GM19397 (cell line): ENCODE results near the gene DNAI2.
"Not testable (repeated sequence)": the region's sequence is repeated elsewhere in the genome, so short reads cannot be mapped to it uniquely, and the experiment has no call there.

Experiments
- ATAC-seq: cut with Tn5 transposase; IDR thresholded peaks from one replicate; pipeline ENCODE4 v1.9.1; 2021; ENCODE audit warnings: mild to moderate bottlenecking, moderate library complexity; ENCODE audit not compliant: unreplicated experiment

The DNAI2 gene

GRCh38 chr17:74244128-74244527, 29.9 kb upstream of the DNAI2 start:
- ATAC-seq = no peak

- ATAC-seq = no peak
These were observed 29.5 kb upstream of the DNAI2 start for GRCh38 chr17:74244548-74244947.

DNA sequence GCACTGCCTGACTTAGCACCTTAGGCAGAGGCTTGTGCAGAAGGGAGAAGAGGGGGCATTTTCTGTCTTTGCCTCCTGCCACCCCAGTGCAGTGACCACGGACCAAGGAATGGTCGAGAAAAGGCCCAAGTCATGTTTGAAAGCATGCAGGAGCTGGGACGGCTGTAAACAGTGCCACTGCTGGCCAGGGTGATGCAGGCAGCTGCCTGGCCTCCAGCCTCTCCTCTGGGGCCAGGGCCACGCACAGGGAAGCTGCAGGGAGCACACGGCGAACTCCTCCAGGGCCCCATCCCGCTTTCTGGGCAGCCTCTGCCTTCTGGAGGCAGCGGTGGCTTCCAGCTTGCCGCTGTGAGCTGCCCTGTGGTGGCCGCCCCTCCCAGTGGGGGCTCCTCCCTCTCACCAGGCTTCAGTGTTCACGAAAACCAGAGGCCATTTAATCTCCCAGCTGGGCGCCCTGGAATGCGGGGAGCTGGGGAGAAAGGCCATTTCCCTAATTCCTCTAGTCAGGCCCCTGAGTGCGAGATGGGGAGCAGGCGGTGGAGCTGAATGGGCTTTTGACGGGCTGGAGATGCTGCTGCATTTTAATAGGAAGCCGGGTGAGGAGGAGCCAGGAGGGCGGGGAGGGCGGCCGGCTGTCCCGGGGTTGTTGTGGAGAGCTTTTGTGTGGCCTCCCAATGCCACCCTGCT, 28.7 kb upstream of the DNAI2 start:
- ATAC-seq = no peak

DNA sequence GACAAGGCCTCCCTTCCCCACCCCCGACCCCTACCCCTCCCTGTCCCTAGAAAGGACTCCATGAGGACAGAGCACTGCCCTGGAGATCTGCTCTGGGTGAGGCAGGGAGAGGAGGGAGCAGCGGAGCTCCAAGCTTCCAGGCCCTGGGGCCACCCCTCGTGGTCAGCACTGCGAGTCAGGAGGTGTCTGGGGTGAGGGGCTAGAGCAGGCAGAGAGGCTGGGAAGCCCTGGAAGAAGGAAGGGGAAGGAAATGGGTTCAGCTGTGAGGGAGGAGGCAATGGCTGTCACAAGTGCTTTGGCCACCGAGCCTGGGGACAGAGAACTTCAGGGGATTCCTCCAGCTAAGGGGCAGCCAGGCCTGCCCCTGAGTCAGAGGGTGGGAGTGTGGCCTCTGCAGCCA, 28.2 kb upstream of the DNAI2 start:
- ATAC-seq = no peak

- ATAC-seq = no peak
These were observed 24.3 kb upstream of the DNAI2 start for GRCh38 chr17:74249590-74250270.

- ATAC-seq = no peak
These were observed 23.6 kb upstream of the DNAI2 start for GRCh38 chr17:74250324-74250995.

DNA sequence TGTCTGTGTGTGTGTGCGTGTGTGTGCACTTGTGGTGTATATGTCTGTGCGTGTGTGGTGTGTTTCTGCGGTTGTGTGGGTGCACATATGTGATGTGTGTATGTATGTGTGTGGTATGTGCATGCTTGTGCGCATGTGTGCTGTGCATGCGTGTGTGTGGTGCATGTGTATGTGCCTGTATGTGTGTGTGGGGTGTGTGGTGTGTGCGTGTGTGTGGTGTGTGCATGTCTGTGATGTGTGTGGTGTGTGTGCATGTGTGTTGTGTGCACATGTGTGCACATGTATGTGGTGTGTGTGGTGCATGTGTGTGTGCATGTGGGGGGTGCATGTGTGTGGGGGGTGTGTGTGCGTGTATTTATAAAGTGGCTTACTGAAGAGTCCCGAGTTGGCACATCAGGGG, 23.0 kb upstream of the DNAI2 start:
- ATAC-seq = no peak

DNA sequence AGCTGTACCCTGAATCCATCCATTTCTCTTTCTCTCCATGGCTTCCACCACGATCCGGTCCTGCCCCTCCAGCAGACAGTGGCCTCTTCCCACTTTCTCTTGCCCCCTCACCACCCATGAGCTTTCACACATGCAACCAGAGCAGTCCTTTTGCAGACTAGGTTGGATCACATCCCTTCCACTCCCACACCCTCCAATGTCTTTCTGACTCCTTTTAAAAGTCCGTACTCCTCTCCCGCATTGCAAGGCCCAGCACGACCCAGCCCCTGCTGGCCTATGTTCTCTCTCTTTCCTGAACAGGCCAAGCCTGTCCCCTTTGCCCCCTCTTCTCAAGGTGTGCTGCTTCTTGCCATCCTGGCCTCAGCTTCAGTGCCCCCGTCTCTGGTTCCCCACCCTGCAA, 22.5 kb upstream of the DNAI2 start:
- no peak for ATAC-seq

- no peak for ATAC-seq
These were observed 21.8 kb upstream of the DNAI2 start for GRCh38 chr17:74252211-74252610.

DNA sequence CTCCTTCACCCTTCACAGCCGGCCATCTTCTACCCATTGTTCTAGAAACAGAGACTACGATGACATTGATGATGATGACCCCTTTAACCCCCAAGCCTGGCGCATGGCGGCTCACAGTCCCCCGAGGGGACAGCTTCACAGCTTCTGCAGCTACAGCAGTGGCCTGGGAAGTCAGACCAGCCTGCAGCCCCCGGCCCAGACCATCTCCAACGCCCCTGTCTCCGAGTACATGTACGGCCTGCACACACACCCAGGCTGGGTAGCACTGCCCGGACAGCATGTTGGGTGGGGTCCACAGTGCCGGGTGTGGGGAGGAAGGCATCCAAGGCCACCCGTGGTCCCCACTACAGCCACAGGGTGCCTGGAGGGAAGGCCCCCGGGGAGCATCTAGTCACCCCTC, 21.0 kb upstream of the DNAI2 start:
- no peak for ATAC-seq

DNA sequence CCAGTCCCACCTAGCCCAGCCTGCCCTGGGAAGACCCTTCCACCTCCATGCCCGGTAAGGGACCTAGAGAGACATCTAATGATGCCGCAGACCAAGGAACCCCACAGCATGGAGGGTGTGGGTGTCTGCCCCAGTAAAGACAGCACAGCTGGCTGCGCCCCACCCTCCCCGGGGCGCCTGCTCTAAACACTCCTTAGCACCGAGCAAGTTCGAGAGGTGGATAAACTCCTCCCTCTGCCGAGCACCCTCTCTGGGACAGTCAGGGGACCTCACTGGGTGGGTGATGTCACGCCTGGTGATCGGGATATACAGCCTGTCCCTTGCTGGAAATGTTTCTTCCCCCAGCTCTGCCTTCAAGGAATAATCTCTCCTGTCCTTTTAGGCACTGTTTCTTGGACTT, 16.7 kb upstream of the DNAI2 start:
- ATAC-seq = no peak

DNA sequence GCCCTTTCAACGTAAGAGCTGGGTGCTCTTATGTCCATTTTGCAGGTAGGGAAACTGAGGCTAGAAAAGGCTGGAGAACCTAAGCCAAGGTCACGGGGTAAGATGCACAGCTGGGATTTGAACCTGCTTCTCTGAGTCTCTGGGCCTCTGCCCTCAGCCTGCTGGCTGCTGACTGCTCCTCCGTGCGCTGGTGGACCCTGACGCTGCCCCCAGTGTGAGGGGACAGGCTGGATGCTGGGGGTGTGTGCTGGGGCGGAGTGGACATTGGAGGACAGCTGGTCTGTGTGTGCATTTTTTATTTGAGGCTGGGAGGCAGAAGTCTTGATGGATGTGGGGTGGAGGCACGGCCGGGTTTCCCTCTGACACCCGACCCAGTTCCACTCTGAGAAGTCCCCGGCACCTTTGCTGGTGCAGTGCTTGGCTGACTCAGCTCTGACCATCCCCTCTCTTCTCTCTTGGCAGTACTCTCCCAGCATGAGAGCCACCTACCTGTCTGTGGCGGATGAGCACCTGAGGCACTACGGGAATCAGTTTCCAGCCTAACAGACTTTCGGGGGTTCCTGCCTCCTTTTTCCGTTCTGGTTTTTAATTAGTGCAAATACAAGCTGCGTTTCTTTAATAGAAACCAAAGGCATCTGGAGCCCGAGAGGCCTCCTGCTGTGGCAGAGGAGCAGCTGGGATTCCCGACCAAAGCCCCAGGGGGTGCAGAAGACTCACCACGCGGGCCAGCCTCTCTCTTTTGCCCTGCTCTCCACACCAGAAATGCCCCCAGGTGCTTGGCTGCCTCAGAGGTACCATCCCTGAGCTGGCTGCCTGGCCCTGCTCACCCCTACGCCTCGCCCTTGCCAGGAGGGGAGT, 14.1 kb upstream of the DNAI2 start:
- no peak for ATAC-seq

DNA sequence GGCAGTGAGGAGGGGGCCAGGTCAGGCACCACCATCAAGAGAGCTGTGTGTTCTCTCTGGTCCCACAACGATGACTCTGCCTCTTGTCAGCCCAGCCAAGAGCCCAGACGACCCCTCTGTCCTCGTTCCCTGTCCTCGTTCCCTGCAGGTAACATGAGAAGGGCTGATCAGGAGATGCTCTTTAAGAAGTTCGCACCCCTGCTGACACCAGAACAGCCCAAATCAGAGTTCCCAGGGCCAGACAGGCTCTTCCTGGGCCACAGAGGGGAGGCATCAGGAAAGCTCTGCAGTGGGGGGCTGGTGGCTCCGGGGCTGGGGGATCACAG, 13.5 kb upstream of the DNAI2 start:
- no peak for ATAC-seq

- ATAC-seq = no peak
These were observed 11.4 kb upstream of the DNAI2 start for GRCh38 chr17:74262601-74263000.

DNA sequence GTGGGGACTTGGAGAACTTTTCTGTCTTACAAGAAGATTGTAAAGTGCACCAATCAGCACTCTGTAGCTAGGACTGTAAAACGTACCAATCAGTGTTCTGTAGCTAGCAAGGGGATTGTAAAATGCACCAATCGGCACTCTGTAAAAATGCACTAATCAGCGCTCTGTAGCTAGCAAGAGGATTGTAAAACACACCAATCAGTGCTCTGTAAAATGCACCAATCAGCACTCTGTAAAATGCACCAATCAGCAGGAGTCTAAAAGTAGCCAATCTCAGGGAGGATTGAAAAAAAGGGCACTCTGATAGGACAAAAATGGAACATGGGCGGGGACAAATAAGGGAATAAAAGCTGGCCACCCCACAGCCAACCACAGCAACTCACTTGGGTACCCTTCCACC, 7.0 kb upstream of the DNAI2 start:
- ATAC-seq = not testable (repeated sequence)

- ATAC-seq = no peak
These were observed 6.5 kb upstream of the DNAI2 start for GRCh38 chr17:74267579-74267978.

DNA sequence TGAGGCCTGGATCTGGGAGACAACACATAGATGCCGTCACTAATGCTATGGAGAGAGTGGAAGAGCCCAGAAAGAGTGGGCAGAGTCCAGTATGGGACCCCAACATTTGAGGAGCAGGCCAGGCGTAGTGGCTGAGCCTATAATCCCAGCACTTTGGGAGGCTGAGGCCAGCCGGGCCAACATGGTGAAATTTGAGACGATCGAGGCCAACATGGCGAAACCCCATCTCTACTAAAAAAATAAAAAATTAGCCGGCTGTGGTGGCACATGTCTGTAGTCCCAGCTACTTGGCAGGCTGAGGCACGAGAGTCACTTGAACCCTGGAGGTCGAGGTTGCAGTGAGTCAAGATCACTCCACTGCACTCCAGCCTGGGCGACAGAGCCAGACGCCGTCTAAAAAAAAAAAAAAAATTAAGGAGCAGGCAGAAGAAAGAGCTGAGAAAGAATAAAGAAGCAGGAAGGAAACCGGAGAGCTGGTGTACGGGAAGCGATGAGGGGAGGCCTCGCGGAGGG, 6.0 kb upstream of the DNAI2 start:
- ATAC-seq = no peak

DNA sequence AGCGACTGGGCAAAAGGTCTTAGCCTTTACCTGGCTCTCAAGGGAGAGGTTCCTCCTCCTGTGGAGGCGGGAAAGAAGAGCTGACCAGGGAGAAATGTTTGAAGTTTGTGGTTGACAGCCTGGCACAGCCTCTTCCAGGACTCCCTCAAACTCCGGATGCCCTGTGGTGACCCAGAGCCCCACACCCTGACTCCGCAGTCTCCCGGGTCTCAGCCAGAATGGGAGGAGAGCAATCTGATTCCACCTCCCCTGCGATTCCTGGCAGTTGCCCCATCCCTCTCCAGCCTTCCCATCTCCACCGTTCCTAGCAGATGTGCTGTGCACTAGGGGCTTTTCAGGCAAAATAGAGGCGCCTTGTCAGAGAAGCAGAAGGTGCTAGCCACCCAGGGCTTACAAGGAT, 5.5 kb upstream of the DNAI2 start:
- ATAC-seq = no peak

GRCh38 chr17:74270333-74270732, 3.7 kb upstream of the DNAI2 start:
- no peak for ATAC-seq

DNA sequence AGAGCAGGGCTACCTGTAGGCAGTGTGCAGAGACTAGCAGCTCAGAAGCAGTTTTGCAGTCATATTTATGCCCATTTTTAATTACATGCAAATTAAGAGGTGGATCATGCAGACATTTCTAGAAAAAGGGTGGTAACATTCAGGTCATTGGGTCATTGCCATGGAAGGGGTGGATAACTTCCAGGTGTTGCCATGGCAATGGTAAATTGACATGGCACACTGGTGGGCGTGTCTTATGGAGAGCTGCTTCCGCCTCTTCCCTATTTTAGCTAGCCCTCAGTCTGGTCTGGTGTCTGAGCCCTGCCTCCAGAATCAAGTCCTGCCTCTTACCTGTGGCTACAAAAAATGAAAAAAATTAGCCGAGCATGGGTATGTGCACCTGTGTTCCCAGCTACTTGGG, 2.8 kb upstream of the DNAI2 start:
- no peak for ATAC-seq

- no peak for ATAC-seq
These were observed 2.0 kb upstream of the DNAI2 start for GRCh38 chr17:74271901-74272561.
